AG04449 (cell line): ENCODE results near the gene CPNE8.

Experiments
- CTCF ChIA-PET: fragments of 350-600 bp; formaldehyde crosslinking; extraction: SDS; loops from one replicate; lab custom pipeline; 2021; ENCODE audit warnings: antibody characterized with exemption; lab: Yijun Ruan, JAX
- POLR2A ChIA-PET: fragments of 400-600, 350-600 bp; formaldehyde crosslinking; extraction: SDS; loops from one replicate; lab custom pipeline; 2020; ENCODE audit warnings: antibody characterized with exemption, inconsistent platforms; lab: Yijun Ruan, JAX
- DNase-seq: peaks from one replicate; pipeline ENCODE4 v3.0.0-alpha.2; 2010; ENCODE audit warnings: low read depth, low spot score
- H3K4me3 ChIP-seq: 2 replicates; pipeline ENCODE4 v1.5.1; 2011; ENCODE audit warnings: low read depth, mild to moderate bottlenecking, control low read depth, low read length
- CTCF ChIP-seq: IDR thresholded peaks from one replicate; pipeline ENCODE4 v1.5.1; 2011; ENCODE audit warnings: mild to moderate bottlenecking, moderate library complexity, low read length, control low read depth, inconsistent platforms; ENCODE audit not compliant: insufficient read depth; ENCODE audit errors: missing control alignments

The CPNE8 gene

GRCh38 chr12:38904537-38905479 is 583 bp downstream of the CPNE8 start:
- no peak overlapping the region for H3K4me3 ChIP-seq
- DNase-seq, result no peak
- POLR2A ChIA-PET, result no interaction called here
- CTCF ChIA-PET, result no interaction called here
- no peak for TF ChIP-seq CTCF

GRCh38 chr12:38903596-38903995 is 1.8 kb downstream of the CPNE8 start:
- TF ChIP-seq CTCF, result no peak
- POLR2A ChIA-PET, result no interaction called here

GRCh38 chr12:38898001-38898684 is 7.2 kb downstream of the CPNE8 start:
- POLR2A ChIA-PET, result no interaction called here
- TF ChIP-seq CTCF, result no peak
- no peak overlapping the region for H3K4me3 ChIP-seq
- CTCF ChIA-PET, result no interaction called here
- DNase-seq, result no peak

More at GRCh38 chr12:38903596-38903995, 1.8 kb downstream of the CPNE8 start:
- CTCF ChIA-PET, result no interaction called here
- no peak for DNase-seq
- H3K4me3 ChIP-seq, result no peak overlapping the region

GRCh38 chr12:38895446-38895845 is 9.9 kb downstream of the CPNE8 start:
- no peak for DNase-seq
- ChIA-PET POLR2A (no interaction called here), CTCF (no interaction called here)
- TF ChIP-seq CTCF, result no peak
- H3K4me3 ChIP-seq, result no peak overlapping the region

GRCh38 chr12:38892976-38893375 is 12.4 kb downstream of the CPNE8 start:
- ChIA-PET CTCF (no interaction called here), POLR2A (no interaction called here)
- TF ChIP-seq CTCF, result no peak
- DNase-seq, result no peak
- H3K4me3 ChIP-seq, result no peak overlapping the region
